ENCODE results near the gene SLC24A3.

Gene SLC24A3

GRCh38 chr20:19414600-19414999 lies 202.2 kb downstream of the SLC24A3 start:
- TF ChIP-seq ZFX (IDR thresholded peaks at IDR 0.05; ENCODE audit: borderline replicate concordance) (no peak), CTCF (IDR thresholded peaks at IDR 0.05) (no peak)
- H3K27ac ChIP-seq, result no peak overlapping the region

GRCh38 chr20:19415786-19416185 lies 203.3 kb downstream of the SLC24A3 start:
- no peak overlapping the region for H3K27ac ChIP-seq
- TF ChIP-seq CTCF (IDR thresholded peaks at IDR 0.05) (no peak), ZFX (IDR thresholded peaks at IDR 0.05; ENCODE audit: borderline replicate concordance) (no peak)

- no peak overlapping the region for H3K27ac ChIP-seq
Measured at GRCh38 chr20:19416627-19417026, 204.2 kb downstream of the SLC24A3 start.

GRCh38 chr20:19419396-19419795 lies 207.0 kb downstream of the SLC24A3 start:
- TF ChIP-seq ZFX (IDR thresholded peaks at IDR 0.05; ENCODE audit: borderline replicate concordance) (no peak), CTCF (IDR thresholded peaks at IDR 0.05) (no peak)
- no peak overlapping the region for H3K27ac ChIP-seq

More at GRCh38 chr20:19416627-19417026, 204.2 kb downstream of the SLC24A3 start:
- TF ChIP-seq CTCF (IDR thresholded peaks at IDR 0.05), result no peak
- no peak for TF ChIP-seq ZFX (IDR thresholded peaks at IDR 0.05; ENCODE audit: borderline replicate concordance)

GRCh38 chr20:19423097-19423899 lies 210.9 kb downstream of the SLC24A3 start:
- H3K27ac ChIP-seq, result no peak overlapping the region
- TF ChIP-seq CTCF (IDR thresholded peaks at IDR 0.05) (no peak), ZFX (IDR thresholded peaks at IDR 0.05; ENCODE audit: borderline replicate concordance) (no peak)

GRCh38 chr20:19423900-19424620 lies 211.6 kb downstream of the SLC24A3 start:
- no peak for TF ChIP-seq CTCF (IDR thresholded peaks at IDR 0.05)
- TF ChIP-seq ZFX (IDR thresholded peaks at IDR 0.05; ENCODE audit: borderline replicate concordance), result no peak
- H3K27ac ChIP-seq, result no peak overlapping the region

- no peak for TF ChIP-seq CTCF (IDR thresholded peaks at IDR 0.05)
- TF ChIP-seq ZFX (IDR thresholded peaks at IDR 0.05; ENCODE audit: borderline replicate concordance), result no peak
- H3K27ac ChIP-seq, result no peak overlapping the region
Measured at GRCh38 chr20:19426356-19426755, 213.9 kb downstream of the SLC24A3 start.
